ENCODE measurements around the gene SDR42E2.
"Not testable (repeated sequence)": the region's sequence is repeated elsewhere in the genome, so short reads cannot be mapped to it uniquely, and the experiment has no call there.

Gene SDR42E2

DNA sequence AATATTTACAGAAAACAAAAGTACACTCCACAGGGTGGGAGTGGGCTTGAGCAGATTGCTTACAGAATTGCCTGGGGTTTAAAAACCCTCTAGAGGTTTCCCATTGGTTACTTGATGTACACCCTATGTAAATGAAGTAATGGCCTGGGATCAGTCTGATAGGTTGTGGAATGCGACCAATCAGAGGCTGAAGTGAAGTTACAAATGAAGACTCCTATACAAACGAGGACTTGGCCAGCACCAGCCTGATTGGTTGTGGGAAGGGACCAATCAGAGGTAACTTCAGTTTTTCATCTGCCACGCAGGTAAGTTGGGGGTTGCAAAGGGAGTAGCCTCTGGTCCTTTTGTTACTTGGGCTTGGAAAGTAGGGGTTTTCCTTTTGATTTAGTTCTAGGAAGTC lies 52.6 kb downstream of the SDR42E2 start:
- DNase-seq = no peak

DNA sequence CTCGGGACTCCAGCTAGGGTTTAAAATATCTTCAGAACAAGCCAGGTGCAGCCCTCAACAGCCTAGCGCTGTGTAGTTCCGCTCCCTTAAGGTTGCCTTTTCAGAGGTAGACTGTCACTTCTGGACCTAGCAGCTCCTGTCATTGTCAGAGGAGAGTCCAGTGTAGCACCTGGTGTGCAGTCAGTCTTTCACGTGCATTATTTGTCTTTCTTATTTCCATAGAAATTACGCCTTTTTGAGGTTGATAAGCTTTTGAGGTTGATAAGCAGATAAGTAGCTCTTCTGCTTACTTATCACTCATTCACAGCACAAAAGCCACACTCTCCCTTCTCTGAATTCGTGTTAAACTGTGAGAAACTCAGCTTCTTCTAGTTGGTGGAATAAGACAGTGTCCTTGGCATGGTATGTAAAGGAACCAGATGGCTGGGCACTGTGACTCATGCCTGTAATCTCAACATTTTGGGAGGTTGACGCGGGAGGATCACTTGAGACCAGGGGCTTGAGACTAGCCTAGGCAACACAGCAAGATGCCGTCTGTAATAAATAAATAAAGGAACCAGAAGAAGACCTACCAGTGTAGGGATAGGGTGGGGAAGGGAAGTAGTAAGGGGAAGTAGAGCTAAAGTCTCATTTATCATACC lies 54.0 kb downstream of the SDR42E2 start:
- DNase-seq = no peak

DNA sequence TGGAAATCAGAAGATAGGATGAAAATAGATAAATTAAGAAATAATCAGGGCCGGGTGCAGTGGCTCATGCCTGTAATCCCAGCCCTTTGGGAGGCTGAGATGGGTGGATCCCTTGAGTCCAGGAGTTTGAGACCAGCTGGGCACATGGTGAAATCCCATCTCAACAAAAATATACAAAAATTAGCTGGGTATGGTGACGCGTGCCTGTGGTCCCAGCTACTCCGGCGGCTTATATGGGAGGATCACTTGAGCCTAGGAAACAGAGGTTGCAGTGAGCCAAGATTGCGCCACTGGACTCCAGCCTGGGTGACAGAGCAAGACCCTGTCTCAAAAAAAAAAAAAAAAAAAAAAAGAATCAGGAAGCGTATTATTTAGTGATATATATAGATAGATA lies 54.5 kb downstream of the SDR42E2 start:
- not testable (repeated sequence) for DNase-seq

DNA sequence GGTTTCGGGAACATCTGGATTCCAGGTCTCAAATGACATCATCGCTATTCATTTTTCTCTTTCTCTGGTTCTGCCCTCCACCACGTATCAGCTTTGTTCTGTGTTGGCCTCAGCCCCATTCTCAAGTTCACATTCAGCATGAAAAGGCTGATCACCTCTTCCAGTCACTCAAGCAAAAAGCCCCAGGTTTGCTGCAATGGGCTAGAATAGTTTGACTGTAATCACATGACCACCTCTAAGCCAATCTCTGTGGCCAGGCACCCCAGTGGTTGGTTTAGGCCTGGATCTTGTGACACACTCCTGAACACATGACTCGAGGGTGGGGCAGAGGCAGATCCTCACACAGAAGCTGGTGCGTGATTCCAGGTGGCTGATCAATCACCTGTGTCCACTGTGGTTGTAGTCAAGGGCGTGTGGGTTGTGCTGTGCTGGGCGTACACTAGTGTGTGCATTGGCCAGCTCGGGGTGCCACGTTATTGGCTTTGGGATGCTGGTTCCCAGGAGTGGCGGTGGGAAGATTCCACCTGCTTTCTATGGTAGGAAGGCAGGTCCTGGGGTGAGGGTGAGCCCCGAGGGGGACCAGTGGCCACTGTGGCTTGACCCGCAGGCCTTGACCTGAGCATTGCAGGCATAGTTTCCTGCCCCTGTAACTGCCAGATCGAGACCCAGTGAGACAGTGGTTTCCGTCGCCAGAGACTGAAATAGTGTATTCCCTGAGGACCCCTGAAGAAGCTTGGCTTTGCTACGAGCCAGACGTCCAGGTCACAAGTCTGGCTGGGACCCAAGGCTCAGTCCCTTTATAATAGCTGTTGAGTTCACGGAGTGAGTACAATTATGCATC lies 55.8 kb downstream of the SDR42E2 start:
- peak in 1 of 2 donors; percentile 37 for DNase-seq

DNA sequence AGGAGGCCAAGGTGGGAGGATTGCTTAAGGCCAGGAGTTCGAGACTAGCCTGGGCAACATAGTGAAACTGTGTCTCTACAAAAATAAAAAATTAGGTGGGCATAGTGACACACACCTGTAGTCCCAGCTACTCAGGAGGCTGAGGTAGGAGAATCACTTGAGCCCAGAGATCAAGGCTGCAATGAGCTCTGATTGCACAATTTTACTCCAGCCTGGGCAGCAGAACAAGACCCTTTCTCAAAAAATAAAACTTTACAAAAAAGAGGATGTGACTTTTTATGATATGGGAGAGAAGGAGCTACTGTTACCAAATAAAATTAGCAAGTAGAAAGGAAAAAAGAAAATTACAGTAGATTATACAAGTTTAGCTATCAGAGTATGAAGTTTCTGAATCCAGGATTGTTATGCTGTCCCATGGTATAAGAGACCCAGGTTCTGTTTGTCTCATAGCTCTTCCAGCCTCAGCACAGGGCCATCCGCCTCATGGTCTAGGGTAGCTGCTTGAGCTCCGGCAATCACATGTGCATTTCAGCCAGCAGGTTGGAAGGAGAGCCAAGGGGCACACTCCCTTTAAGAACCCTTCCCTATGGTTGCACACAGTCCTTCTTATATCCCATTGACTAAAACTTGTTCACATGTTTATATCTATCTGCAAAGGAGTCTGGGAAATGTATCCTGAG lies 57.2 kb downstream of the SDR42E2 start:
- DNase-seq = no peak

DNA sequence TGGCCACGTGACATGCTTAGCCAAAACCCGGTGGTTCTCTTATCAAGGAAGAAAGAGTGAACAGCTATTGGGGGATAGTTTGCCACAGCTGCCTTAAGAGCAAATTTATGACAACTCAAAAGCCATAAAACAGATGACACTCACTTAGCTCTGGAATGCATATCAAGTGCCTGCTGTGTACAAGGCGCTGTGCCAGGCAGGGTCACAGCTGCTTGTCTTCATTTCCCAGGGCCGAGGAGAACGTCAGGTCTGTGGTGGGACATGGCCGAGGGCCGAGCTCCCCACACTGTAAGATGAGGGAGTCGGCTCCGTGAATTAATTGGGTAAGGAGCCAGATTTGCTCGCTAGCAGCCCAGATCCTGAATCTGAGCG lies 57.7 kb downstream of the SDR42E2 start:
- DNase-seq = no peak

DNA sequence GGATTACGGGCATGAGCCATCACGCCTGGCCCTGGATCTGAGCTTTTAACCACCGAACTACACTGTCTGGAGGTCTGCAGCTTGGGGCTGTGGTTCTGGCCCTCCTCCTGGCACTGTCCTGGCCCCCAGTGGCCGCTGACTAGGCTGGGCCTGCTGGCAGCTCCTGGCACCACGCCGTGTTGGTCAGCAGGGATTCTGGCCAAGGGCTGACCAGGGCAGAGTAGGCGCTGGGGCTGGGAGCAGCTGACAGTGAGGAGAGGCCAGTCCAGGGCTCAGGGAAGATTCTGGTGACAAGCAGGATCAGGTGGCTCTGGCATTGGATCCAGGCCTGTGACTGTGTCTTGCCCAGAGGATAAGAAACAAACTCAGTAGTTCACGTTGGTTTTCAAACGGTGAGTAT lies 58.4 kb downstream of the SDR42E2 start:
- no peak for DNase-seq

DNA sequence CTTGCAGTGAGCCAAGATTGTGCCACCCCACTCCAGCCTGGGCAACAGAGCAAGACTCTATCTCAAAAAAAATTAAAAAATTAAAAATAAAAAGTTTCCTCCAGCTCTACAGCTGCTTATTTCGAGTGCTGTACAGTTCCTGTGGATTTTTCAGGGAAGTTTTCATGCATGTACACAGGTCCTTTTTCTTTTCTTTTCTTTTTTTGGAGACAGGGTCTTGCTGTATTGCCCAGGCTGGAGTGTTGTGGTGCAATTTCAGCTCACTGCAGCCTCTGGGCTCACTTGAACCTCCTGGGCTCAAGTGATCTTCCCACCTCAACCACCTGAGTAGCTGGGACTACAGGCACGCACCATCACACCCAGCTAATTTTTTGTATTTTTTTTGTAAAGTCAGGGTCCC lies 59.7 kb downstream of the SDR42E2 start:
- DNase-seq = no peak

DNA sequence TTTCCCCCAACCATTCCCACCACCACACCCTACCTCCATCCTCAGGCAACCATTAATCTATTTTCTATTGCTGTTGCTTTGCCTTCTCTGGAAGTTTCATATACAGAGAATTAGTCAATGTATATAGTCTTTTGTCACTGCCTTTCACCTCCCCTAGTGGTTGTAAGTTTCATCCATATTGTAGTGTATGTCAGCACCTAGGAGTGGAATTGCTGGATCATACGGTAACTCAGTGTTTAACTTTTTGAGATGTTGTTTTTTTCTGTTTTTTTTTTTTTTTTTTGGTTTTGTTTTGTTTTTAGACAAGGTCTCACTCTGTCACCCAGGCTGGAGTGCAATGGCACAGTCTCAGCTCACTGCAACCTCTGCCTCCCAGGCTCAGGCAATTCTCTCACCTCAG lies 60.7 kb downstream of the SDR42E2 start:
- DNase-seq = no peak

DNA sequence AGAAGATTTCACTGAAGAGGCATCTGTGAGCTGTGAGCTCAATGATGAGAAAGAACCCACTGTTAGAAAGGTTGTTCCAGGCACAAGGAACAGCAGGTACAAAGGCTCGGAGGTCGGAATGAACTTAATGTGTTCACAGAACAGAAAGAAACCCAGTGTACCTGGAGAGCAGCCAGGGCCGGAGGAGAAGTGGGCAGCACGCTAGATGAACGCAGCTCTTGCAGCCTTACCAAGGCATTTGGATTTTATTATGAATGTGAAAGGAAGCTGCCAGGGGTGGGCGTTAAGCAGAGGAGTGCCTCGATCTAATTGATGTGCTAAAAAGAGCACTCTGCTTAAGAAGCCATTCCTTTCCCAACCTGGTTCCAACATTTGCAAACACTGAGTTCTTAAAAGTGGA lies 62.8 kb downstream of the SDR42E2 start:
- DNase-seq = no peak

DNA sequence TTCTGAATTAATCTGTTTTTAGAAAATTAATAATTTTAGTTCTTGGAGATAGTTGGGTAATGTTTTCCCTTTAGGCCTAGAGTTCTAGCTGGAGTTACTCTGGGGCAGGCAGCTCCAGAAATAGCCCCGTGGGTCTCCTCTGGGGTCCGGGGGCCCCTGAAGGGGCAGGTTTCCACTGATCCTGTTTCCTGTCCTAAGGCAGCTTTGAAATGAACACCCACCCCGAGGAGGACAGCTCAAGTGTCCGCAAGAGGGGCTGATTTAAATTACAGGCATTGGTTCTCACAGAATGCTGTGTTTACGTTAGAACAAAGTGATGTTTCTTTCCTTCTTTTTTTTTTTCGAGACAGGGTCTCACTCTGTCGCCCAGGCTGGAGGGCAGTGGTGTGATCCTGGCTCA lies 67.6 kb downstream of the SDR42E2 start:
- DNase-seq = no peak

DNA sequence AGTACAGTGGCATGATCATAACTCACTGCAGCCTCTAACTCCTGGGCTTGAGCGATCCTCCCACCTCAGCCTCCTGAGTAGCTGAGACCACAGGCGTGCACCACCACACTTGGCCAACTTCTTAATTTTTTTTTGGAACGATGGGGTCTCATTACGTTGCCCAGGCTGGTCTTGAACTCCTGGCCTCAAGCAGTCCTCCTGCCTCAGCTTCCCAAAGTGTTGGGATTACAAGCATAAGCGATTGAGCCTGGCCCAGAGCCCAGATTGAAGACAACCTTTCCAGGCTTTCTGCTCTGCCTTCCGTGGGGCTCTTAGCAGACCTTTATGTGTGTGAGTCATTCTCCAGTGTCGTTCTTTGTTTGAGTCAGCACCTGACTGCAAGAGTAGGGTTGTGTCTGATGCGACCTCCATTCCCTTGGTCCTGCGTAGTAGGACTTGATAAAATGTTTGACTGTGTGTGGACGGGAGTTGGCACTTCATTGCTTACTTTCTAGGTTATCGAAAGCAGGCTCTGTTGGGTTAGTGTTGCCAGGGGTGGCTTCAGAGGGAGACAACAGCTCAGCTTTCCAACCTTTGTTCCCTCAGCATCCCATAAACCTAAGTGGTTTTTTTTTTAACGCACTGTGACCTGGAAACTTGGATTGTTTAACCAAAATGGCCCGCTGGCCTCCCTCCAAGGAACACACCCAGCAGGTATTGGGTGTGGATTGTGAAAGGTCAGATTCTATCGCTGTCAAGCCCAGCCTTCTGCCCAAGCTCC lies 70.2 kb downstream of the SDR42E2 start:
- DNase-seq = no peak

DNA sequence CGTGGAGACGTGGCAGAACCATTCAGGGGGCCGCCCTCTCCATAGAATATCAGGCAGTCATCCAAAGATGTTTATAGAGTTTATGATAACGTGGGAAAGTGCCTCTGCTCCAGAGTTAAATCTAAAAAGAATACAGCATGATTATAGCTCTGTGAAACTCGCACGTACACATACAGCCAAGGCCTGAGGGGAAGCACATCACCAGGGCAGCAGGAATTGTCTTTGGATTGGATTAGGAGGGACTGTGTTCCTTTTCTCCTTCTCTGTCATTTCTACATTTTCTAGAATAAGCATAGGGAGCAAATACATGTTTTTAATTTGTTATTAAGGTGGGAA lies 70.7 kb downstream of the SDR42E2 start:
- no peak for DNase-seq

DNA sequence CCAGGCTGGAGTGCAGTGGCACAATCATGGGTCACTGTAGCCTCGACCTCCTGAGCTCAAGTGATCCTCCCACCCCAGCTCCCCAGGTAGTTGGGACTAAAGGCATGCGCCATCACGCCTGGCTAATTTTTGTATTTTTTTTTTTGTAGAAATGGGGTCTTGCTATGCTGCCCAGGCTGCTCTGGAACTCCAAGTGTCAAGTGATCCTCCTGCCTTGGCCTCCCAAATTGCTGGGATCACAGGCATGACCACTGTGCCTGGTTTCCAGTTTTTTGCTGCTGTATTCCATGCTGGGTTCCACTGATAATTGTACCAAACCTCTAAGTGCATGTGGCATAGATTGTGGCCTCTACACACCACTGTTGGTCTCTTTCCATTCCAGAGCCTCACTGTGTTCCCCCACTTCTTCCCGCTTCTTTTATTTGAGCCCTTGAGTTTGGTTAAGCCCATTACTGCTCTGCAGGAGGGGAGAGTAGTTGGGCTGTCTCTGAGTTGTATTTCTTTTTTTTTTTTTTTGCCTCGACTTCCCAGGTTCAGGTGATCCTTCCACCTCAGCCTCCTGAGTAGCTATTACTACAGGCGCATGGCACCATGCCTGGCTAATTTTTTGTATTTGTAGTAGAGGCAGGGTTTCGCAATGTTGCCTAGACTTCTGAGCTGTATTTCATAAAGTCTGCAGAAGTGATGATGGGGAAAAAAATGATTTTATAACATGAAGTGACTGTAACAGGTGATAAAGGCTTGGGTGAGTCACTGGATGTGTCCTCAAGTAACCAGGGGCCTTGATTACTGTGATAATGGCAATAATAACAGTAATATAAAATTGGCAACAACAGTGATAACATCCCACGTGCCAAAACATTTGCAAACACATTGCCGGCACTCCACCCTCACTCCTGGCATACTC lies 73.8 kb downstream of the SDR42E2 start:
- DNase-seq = no peak

DNA sequence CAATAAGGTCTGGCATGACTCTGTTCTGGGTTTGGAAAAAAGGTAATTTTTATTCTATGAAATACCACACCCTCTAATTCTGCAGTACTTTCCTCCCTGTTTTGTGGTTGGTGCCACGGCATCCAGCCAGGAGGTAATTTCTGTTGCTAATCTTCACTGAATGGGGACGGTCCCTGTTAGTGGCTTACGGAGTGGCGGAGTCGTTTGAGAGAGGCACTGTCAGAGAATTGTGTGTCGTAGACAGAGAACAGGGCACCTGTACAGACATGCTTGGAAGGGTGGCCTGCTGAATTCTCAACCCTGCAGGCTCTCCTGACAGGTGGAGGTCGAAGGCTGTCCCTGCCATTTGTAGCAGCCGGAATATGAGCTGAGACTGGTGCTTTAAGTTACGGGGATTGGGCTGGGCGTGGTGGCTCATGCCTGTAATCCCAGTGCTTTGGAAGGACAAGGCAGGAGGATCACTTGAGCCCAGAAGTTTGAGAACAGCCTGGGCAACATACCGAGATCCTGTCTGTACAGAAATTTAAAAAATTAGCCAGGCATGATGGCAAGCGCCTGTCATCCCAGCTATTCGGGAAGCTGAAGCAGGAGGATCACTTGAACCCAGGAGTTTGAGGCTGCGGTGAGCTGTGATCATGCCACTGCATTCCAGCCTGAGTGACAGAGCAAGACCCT lies 77.0 kb downstream of the SDR42E2 start:
- no peak for DNase-seq

DNA sequence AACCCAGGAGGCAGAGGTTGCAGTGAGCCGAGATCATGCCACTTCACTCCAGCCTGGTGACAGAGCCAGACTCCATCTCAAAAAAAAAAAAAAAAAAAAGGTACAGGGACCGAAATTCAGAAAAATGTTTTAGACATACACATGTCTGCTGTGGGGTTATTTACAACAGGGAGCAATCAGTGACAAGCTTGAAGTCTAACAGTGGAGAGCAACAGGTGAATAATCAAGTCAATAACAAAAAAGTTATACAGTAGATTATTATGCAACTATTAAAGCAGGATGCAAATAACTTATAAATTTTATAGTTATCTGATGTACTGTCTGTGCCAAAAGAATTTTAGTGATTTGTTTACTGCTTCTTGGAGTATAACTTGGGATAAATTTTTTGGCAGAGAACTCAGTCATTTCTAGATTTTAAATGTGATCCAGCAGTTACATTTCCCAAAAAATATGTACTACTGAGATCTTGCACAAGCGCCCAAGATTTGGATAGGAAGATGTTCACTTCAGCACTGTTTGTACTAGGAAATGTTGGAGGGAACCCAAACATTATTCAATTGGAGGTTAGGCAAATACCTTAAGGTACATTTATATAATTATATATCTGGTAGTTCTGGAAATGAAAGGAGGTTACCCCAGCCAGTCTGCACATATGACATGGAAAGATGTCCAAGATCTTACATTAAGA lies 77.9 kb downstream of the SDR42E2 start:
- DNase-seq = no peak
